ENCODE results near the gene HSPA1L. TPM values are rescaled to one million over a fixed set of nuclear protein-coding genes. Genes with fewer than 3 reads are reported as not detected.
"Not testable (repeated sequence)": the region's sequence is repeated elsewhere in the genome, so short reads cannot be mapped to it uniquely, and the experiment has no call there.

The HSPA1L gene
- total RNA-seq, 2 experiments from 2014 or later = 1.7 to 1.8 TPM

- ATAC-seq (ENCODE audit: poor library complexity) (no peak), DNase-seq (no peak)
- H3K27me3 Mint-ChIP-seq = no peaks in the 10 kb centered on the region
- Histone ChIP-seq H3K36me3 (ENCODE audit: insufficient read depth, low read length) (no peaks in the 10 kb centered on the region), H3K27me3 (ENCODE audit: control insufficient read depth in 1 of 2, insufficient read depth in 2 of 2, low read length in 2 of 2) (no peaks in the 10 kb centered on the region), H3K27ac (ENCODE audit: low read depth in 1 of 2, low read length in 2 of 2) (peak overlapping the region in 1 of 2 donors; percentile 2), H3K4me3 (ENCODE audit: low read length) (no peak overlapping the region), H3K9me3 (ENCODE audit: control insufficient read depth in 1 of 2, insufficient read depth in 1 of 2, low read length in 2 of 2) (no peaks in the 10 kb centered on the region), H3K4me1 (ENCODE audit: insufficient read depth, low read length) (peaks cover 45% of the 10 kb centered on the region)
- ChIA-PET CTCF (interaction anchor here (0.7 to 1.3 kb wide), 4 partner anchors 10 to 275 kb away, joined by 3 to 10 read pairs (median 4); no protein-coding TSS in a partner anchor), POLR2A (interaction anchor here (1.2 to 1.6 kb wide), 2 partner anchors 84 to 156 kb away, joined by 3 to 7 read pairs; partner anchors contain the start of gene GPANK1)
- no peak for TF ChIP-seq CTCF (IDR thresholded peaks at IDR 0.05)
- peaks cover 46% of the 10 kb centered on the region for H3K4me1 Mint-ChIP-seq (ENCODE audit: low read depth)
- H3K4me3 Mint-ChIP-seq = peak overlapping the region; percentile 88
- no peaks in the 10 kb centered on the region for H3K9me3 Mint-ChIP-seq
- H3K27ac Mint-ChIP-seq = peak overlapping the region; percentile 71
- intact Hi-C loops (cut with DNase I, micrococcal nuclease) = loop anchor here (2.0 to 5.0 kb wide), 2 partner anchors 83 to 91 kb away; partner anchors contain the start of genes CLIC1 (in 1 of the 2) and DDAH2 (in 1 of the 2)
- H3K36me3 Mint-ChIP-seq (ENCODE audit: low read depth) = peaks cover 13% of the 10 kb centered on the region
These were observed 4.8 kb upstream of the HSPA1L start for GRCh38 chr6:31819871-31820299.

GRCh38 chr6:31817929-31818511 lies 2.9 kb upstream of the HSPA1L start:
- H3K27me3 Mint-ChIP-seq; H3K27me3 ChIP-seq (ENCODE audit: control insufficient read depth in 1 of 2, insufficient read depth in 2 of 2, low read length in 2 of 2); ATAC-seq (ENCODE audit: poor library complexity); H3K36me3 ChIP-seq (ENCODE audit: insufficient read depth, low read length); H3K9me3 ChIP-seq (ENCODE audit: control insufficient read depth in 1 of 2, insufficient read depth in 1 of 2, low read length in 2 of 2); H3K9me3 Mint-ChIP-seq: not testable (repeated sequence)
- Mint-ChIP-seq H3K4me3 (peak overlapping the region; percentile 86), H3K27ac (peak overlapping the region; percentile 89), H3K36me3 (ENCODE audit: low read depth) (peaks cover 13% of the 10 kb centered on the region), H3K4me1 (ENCODE audit: low read depth) (peaks cover 57% of the 10 kb centered on the region)
- CTCF ChIA-PET = interaction anchor here (0.8 to 1.6 kb wide), 11 partner anchors 8 to 106 kb away, joined by 3 to 8 read pairs (median 5); partner anchors contain the start of genes HSPA1B, LSM2, MSH5 and VARS1
- intact Hi-C loops (cut with DNase I, micrococcal nuclease) = loop anchor here in 1 of 2 experiments (5.0 kb wide), 1 partner anchor 81 kb away; the partner anchor contains the start of gene CLIC1
- peak in 1 of 14 experiments; percentile 23 for DNase-seq
- peak; percentile 26 for TF ChIP-seq CTCF (IDR thresholded peaks at IDR 0.05)
- Histone ChIP-seq H3K4me3 (ENCODE audit: low read length) (peak overlapping the region; percentile 69), H3K27ac (ENCODE audit: low read depth in 1 of 2, low read length in 2 of 2) (peak overlapping the region; percentile 22 to 37), H3K4me1 (ENCODE audit: insufficient read depth, low read length) (peaks cover 57% of the 10 kb centered on the region)
- POLR2A ChIA-PET = interaction anchor here (0.9 to 2.5 kb wide), 16 partner anchors 9 to 236 kb away, joined by 3 to 22 read pairs (median 5); partner anchors contain the start of genes ABHD16A, BAG6, C6orf47 and DDAH2

DNA sequence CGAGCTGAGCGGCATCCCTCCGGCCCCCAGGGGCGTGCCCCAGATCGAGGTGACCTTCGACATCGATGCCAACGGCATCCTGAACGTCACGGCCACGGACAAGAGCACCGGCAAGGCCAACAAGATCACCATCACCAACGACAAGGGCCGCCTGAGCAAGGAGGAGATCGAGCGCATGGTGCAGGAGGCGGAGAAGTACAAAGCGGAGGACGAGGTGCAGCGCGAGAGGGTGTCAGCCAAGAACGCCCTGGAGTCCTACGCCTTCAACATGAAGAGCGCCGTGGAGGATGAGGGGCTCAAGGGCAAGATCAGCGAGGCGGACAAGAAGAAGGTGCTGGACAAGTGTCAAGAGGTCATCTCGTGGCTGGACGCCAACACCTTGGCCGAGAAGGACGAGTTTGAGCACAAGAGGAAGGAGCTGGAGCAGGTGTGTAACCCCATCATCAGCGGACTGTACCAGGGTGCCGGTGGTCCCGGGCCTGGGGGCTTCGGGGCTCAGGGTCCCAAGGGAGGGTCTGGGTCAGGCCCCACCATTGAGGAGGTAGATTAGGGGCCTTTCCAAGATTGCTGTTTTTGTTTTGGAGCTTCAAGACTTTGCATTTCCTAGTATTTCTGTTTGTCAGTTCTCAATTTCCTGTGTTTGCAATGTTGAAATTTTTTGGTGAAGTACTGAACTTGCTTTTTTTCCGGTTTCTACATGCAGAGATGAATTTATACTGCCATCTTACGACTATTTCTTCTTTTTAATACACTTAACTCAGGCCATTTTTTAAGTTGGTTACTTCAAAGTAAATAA lies 2.2 kb upstream of the HSPA1L start:
- peaks cover 13% of the 10 kb centered on the region for H3K36me3 Mint-ChIP-seq (ENCODE audit: low read depth)

More for the DNA sequence above, 2.2 kb upstream of the HSPA1L start:
- Histone ChIP-seq H3K4me3 (ENCODE audit: low read length) (peak overlapping the region; percentile 69), H3K27ac (ENCODE audit: low read depth in 1 of 2, low read length in 2 of 2) (peak overlapping the region; percentile 37 to 56), H3K4me1 (ENCODE audit: insufficient read depth, low read length) (peaks cover 56% of the 10 kb centered on the region)
- H3K27me3 Mint-ChIP-seq; H3K36me3 ChIP-seq (ENCODE audit: insufficient read depth, low read length); H3K9me3 Mint-ChIP-seq; H3K9me3 ChIP-seq (ENCODE audit: control insufficient read depth in 1 of 2, insufficient read depth in 1 of 2, low read length in 2 of 2); H3K27me3 ChIP-seq (ENCODE audit: control insufficient read depth in 1 of 2, insufficient read depth in 2 of 2, low read length in 2 of 2): not testable (repeated sequence)
- intact Hi-C loops (cut with DNase I, micrococcal nuclease) = loop anchor here in 1 of 2 experiments (5.0 kb wide), 1 partner anchor 80 kb away; the partner anchor contains the start of gene CLIC1
- Mint-ChIP-seq H3K27ac (peak overlapping the region; percentile 89), H3K4me1 (ENCODE audit: low read depth) (peaks cover 57% of the 10 kb centered on the region), H3K4me3 (peak overlapping the region; percentile 86)
- TF ChIP-seq CTCF (IDR thresholded peaks at IDR 0.05) = peak; percentile 62
- ChIA-PET POLR2A (interaction anchor here (0.7 to 2.5 kb wide), 17 partner anchors 10 to 235 kb away, joined by 3 to 22 read pairs (median 5); partner anchors contain the start of genes ABHD16A, BAG6, C6orf47 and DDAH2), CTCF (interaction anchor here (0.8 to 1.6 kb wide), 10 partner anchors 9 to 105 kb away, joined by 3 to 8 read pairs (median 5); partner anchors contain the start of genes HSPA1B, LSM2, MSH5 and VARS1)
- DNase-seq (peak in 3 of 14 experiments; percentile 68 to 78 (median 71)), ATAC-seq (ENCODE audit: poor library complexity) (peak; percentile 53)
